ENCODE data around the gene WWP2.

Gene WWP2

DNA sequence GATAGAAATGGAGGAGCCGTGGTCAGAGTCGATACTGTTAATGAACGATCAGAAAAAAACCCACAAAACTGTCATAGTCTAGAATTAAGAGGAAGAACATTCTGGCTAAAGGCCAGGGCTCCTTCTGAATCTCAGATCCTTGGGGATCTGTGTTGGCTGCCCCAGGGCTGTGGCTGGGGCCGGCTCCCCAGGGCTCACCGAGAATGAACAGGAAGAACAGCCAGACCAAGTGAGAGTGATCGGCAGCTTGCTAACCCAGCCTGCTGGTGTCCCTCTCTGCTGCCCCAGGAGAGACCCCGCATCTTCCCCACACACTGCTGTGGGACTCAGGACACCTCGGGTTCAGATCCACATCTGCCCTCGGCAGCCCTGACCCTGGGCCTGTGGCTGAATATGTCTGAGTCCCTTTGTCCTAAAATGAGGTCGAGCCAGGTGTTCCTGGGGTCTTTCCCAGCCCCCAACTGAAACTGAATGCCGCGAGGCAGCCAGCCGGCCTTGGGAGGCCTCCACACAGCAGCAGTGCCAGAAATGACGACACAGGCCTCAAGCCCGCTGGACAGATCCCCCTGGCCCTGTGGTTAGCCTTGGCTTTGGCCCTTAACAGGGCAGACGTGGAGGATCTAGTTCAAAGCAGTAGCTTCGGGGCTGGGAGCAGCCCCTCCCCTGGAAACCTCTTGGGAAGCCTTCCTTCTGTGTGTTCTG lies 165.1 kb downstream of the WWP2 start:
- no peak for DNase-seq (ENCODE audit: low read depth)

DNA sequence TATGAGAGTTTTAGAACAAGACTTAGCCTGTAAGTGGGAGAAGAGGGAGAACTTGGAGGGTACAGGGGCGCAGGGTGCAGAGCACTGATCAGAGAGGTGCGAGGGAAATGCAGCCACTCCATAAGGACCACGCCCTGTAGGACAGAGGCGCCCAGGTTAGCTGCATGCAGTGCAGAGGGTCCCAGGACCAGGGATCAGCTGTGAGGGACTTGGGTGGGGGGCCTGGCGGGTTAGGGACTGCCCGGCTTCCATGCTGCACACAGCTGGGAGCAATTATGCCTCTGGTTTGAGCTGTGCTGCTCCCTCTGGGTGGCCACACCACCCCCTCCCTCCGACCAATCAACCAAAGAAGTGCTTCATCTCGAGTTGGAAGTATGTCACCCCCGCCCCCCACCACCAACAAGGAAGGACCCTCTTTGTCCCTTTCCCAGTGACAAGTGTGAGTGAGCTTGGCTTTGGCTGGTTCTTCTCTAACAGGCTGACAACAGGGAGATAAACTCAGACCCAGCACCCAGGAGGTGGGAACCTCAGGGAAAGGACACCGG lies 166.8 kb downstream of the WWP2 start:
- no peak for DNase-seq (ENCODE audit: low read depth)

DNA sequence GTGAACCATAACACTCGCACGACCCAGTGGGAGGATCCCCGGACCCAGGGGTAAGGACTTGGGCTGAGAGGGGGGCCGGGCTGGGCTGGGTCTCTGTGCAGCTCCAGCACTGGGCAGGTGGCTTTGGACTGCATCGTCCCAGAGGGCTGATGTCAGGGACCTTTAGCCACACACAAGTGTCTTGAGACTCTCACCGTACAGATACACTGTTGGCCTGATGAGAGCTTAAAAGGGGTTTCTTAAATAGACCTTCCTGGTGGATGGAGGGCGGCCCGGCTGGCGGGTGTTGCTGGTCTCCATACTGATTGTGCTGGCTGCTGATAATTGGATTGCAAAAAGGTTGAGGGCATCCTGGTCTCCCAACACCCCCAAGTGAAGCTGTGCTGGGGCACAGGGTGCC lies 167.3 kb downstream of the WWP2 start:
- DNase-seq (ENCODE audit: low read depth): no peak

DNA sequence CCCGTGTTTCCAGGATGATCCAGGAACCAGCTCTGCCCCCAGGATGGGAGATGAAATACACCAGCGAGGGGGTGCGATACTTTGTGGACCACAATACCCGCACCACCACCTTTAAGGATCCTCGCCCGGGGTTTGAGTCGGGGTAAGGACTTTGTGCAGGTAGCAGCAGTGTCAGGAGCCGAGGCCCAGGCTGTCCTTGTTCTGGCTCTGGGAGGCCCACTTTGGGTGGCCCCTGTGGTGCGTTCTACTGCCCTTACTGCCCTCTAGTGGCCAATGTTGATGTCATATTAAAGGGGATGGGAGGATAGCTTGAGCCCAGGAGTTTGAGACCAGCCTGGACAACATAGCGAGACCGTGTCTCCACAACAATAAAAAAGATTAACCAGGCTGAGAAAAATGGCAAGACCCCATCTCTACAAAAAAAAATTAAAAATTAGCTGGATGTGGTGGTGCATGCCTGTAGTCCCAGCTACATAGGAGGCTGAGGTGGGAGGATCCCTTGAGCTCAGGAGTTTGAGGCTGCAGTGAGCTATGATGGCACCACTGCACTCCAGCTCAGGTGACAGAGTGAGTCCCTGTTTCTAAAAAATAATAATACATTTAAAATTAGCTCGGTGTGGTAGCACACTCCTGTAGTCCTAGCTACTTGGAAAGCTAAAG lies 168.1 kb downstream of the WWP2 start:
- peak; percentile 13 for DNase-seq (ENCODE audit: low read depth)

DNA sequence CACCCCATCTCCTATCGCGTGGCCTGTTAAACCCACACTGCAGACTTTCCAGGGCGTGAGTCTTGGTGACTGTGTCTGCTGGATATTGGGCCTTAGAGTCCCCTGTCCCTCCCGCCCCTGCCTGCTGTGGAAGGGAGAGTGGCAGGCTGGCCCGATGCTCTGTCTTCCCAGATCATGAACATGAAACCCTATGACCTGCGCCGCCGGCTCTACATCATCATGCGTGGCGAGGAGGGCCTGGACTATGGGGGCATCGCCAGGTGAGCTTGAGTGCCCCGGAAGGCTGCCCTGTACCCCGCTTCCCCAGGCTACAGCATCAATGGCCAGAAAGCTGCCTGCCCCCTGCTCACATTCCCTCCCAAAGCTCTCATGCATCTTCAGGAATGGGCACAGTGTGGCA lies 169.5 kb downstream of the WWP2 start:
- DNase-seq (ENCODE audit: low read depth): no peak

DNA sequence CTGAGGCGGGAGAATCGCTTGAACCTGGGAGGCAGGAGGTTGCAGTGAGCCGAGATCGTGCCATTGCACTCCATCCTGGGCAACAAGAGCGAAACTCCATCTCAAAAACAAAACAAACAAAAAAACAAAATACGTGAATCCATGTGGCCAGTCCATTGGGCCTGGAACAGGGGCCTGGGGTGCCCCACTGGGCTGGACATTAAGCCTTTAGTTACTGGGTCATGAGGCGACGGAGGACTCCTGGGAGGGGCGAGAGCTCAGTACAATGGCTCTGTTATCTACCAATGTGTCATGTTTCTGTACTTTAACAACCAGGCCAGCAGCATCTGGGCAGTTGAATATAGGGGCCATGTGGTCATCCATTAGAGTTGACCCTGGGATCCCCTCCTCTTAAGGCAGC lies 170.1 kb downstream of the WWP2 start:
- no peak for DNase-seq (ENCODE audit: low read depth)

DNA sequence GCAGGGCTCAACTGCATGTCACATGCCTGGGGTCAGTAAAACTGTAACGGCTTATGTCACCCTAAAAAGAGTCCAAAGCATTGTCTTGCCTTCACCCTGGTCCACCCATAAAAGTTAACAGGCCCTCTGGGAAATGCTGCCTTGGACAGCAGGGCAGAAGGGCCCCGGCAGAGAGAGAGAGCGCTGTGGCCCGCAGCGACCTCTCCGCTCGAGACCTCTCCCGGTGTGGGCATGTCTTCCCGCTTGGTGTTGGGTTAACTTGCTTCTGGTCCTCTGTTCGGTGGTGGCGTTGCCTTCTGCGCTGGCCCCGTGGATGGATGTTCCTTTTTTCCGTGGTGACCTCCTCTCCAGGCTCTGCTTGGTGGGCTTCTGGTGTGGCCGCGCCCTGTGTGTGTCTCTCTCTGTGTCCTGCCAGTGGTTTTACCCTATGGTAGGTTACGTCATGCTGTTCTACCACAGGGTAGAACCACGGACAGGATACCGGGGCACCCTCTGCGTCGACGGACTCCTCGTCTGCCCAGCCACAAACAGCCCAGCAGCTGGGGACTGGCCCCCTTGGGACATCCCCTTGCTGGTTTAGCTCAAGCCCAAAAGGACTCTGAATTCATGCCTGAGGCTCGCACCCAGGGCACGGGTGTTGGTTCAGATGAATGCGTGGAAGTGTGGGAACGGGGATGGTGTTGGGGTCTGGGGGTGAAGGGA lies 170.7 kb downstream of the WWP2 start:
- no peak for DNase-seq (ENCODE audit: low read depth)

DNA sequence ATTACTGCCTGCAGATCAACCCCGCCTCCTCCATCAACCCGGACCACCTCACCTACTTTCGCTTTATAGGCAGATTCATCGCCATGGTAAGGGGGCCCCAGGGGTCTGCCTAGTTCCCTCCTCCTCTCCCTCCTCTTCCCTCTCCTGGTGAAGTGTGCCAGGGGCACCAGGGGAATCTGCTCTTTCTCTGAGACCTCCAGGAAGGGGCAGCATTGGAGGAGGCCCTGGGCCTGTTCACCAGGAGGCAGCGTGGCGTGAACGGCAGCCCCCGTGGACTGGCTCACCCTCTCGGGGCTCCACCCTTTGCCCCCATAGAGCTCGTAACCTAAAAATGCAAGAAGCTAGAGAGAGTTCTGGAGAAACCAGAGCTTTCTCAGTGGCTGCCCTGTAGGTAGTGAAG lies 171.9 kb downstream of the WWP2 start:
- no peak for DNase-seq (ENCODE audit: low read depth)

DNA sequence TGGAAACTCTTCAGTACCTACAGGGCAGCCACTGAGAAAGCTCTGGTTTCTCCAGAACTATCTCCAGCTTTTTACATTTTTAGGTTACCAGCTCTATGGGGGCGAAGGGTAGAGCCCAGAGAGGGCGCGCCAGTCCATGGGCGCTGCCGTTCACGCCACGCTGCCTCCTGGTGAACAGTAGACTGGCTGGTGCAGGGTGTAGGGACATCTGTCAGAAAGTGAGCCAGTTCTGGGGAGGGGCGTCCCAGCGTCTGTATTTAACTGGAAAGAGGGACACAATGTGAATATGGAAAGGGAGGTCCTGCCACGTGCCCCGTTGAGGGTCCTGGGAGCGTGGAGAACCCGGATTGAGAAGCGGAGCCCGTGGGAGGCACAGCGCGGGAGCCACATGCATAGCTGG lies 172.6 kb downstream of the WWP2 start:
- DNase-seq (ENCODE audit: low read depth): no peak

DNA sequence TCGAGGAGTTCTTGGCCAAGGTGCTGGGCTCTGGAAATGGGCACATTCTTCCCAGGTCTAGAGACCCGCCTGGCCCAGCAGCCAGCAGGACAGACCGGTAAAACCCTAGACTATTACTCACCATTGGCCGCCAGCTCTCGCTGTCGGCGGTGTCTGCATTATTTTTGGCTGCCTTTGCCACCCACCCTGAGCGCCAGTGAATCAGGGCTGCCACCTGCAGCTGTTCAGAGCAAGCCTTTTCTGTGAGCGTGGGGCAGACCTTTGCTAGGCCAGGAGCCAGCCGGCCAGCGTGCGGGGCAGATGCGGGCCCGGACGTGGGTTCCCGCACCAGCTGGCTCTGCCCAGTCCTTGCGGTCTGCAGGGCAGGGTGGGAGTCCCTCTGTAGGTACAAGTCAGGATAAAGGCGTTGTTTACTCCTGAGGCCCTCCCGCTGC lies 173.2 kb downstream of the WWP2 start:
- DNase-seq (ENCODE audit: low read depth): no peak

DNA sequence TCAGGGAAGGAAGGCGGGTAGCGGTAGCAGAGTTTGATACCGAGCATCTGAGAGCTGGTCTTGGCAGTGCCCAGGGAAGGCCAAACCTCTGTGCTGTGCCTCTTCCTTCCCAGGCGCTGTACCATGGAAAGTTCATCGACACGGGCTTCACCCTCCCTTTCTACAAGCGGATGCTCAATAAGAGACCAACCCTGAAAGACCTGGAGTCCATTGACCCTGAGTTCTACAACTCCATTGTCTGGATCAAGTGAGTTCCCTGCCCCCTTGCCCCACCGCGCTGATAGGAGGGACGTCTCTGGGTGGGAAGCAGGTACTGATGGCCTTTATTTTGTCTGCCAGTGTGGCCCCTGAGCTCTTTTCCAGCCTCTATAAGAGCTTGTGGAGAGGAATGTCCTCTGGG lies 173.6 kb downstream of the WWP2 start:
- no peak for DNase-seq (ENCODE audit: low read depth)

DNA sequence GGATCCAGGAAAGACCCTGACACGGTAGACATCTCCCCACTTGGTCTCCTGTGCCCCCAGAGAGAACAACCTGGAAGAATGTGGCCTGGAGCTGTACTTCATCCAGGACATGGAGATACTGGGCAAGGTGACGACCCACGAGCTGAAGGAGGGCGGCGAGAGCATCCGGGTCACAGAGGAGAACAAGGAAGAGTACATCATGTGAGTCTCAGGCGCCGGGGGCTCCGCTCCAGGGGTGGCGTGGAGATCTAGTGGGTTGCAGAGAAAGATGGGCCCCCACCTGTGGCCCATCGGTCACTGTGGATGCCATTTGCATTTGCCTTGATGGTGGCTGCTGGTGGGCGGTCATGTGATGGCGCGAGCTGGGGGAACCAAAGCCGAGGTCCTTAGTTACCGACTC lies 174.1 kb downstream of the WWP2 start:
- no peak for DNase-seq (ENCODE audit: low read depth)

DNA sequence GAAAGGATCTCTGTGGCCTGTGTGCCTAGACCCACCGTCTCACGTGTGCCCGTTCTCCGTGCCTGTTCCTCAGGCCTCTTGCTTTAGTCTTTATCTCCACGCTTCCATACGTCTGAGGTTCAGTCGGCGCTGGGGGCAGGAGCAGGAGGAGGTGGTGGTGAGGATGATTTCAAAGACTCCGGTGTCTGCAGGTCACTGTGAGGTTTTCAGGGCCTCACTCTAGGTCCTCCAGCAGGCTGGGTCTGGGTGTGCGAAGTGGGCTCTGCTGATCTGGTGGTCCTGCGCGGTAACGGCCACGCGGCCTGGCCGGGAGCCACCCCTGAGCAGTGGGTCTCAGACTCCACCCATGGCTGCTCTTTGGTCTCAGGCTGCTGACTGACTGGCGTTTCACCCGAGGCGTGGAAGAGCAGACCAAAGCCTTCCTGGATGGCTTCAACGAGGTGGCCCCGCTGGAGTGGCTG lies 174.6 kb downstream of the WWP2 start:
- no peak for DNase-seq (ENCODE audit: low read depth)

DNA sequence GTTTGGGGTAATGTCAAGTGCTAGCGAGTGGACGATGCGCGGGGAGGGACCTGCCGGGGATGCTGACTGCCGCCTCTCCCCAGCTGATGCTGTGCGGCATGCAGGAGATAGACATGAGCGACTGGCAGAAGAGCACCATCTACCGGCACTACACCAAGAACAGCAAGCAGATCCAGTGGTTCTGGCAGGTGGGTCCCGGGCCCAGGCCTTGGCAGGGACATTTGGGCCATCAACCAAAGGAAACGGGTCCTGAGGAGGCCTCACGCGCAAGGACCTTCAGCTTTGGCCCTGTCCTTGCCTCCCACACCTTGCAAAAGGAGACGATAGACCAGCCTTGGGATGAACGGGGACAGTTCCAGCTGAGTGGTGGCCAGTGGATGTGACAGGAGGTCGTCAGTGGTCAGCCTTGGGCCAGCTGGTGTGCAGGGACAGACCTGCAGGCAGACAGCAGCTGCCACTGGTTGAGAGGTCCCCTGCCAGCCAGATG lies 175.4 kb downstream of the WWP2 start:
- DNase-seq (ENCODE audit: low read depth): no peak

DNA sequence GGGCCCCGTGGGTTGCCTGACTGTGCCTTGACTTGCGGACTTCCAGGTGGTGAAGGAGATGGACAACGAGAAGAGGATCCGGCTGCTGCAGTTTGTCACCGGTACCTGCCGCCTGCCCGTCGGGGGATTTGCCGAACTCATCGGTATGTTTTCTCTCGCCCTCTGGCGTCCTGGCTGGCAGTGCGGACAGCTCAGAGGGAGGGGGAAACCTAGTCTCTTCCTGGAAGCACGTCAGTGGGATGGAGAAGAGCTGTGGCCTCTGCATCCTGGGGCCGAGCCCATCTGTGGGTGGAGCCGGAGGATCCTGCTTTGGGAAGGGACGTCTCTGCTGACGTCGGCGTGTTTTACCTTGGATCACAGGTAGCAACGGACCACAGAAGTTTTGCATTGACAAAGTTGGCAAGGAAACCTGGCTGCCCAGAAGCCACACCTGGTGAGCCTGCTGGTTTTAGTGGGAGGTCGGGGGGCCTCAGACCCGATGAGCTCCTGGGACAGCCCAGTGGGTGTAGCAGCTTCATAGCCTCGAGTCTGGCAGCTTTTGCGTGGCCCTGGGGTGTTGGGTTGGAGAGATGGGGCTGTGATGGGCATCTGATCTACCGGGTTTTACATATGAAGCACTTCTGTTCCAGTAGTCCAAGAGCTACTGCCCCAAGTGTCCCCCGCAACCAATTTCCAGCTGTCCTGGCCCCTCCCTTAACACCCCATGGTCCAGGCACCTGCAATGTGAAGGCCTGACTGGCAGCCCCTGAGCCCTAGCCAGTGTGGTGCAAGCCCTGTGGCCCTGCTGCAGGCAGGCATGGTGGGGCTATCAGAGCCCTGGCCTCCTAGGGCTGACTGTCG lies 177.1 kb downstream of the WWP2 start:
- no peak for DNase-seq (ENCODE audit: low read depth)

DNA sequence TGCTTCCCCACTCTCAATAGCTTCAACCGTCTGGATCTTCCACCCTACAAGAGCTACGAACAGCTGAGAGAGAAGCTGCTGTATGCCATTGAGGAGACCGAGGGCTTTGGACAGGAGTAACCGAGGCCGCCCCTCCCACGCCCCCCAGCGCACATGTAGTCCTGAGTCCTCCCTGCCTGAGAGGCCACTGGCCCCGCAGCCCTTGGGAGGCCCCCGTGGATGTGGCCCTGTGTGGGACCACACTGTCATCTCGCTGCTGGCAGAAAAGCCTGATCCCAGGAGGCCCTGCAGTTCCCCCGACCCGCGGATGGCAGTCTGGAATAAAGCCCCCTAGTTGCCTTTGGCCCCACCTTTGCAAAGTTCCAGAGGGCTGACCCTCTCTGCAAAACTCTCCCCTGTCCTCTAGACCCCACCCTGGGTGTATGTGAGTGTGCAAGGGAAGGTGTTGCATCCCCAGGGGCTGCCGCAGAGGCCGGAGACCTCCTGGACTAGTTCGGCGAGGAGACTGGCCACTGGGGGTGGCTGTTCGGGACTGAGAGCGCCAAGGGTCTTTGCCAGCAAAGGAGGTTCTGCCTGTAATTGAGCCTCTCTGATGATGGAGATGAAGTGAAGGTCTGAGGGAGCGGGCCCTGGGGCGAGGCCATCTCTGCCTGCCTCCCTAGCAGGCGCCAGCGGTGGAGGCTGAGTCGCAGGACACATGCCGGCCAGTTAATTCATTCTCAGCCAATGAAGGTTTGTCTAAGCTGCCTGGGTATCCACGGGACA lies 177.9 kb downstream of the WWP2 start:
- DNase-seq (ENCODE audit: low read depth): no peak

DNA sequence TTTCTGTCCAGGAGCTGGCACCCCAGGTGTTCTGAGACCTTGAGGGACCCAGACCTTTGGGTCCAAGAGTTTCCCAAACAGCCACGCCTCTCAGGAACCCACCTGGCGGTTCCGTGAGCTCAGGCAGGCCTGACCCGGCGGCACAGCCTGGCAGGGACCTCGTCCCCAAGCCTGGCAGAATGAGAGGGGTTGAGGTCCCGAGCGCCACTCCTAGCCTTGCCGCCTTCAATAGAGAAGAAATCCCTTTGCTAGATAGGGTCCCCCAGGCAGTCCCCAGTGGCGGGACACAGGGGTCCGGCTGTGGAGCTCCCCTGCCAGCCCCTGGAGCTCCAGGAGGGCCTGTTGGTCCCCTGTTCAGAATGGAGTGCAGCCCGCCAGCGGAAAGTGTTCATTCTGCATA lies 178.5 kb downstream of the WWP2 start:
- DNase-seq (ENCODE audit: low read depth): no peak

DNA sequence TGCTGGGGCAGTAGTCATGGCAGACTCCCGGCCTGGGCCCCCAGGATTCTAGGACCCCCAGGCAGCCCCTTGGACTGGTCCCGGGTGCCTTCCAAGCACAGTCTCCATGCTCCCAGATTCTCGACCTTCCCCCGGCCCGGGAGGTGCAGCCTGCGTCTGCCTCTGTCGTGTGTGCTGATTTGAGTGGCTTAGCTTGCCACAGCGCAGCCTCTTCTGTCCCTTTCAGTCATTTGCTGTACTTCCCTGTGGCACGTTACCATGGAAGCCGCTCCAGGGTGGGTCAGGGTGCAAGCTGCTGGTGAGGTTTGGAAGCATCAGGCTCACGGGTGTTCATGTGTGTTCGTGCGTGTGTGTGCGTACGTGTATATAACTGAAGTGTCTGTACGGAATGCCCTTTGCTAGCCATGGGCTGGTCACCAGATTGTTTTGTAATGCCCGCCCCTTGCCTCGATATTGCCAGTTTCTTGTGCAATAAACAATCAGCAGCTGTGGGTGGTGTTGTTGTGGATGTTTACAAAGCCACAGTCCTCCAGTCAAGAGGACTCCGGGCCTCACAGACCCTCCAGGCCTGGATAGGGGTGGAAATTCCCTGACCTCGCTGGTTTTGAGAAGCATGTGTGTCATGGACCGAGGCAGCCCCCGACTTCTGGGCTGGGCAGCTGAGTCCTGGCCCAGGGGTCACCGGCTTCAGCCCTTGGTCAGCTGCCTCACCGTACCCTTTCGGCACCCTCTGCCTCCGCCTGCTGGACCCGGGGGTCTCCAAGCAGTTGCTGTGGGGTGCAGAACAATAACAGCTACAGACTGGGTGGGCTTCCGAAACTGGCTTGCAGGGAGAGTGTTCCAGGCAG lies 179.3 kb downstream of the WWP2 start:
- no peak for DNase-seq (ENCODE audit: low read depth)

DNA sequence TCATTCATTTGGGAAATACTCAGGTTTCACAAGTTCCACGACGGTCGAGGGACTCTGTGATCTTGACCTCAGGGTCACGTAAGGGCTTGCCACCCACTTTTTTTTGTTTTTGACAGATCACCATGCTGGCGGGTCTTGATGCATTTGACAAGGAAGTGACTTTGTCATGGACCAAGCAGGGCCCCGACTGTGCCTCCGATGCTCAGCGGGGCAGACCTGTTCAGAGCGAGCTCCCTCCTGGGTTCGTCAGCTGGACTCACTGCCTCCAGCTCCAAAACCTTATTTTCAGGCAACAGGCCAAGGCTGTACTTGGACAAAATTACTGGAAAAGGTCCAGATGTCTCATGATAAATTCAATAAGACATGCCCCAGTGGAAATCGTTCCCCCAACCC lies 180.0 kb downstream of the WWP2 start:
- no peak for DNase-seq (ENCODE audit: low read depth)

DNA sequence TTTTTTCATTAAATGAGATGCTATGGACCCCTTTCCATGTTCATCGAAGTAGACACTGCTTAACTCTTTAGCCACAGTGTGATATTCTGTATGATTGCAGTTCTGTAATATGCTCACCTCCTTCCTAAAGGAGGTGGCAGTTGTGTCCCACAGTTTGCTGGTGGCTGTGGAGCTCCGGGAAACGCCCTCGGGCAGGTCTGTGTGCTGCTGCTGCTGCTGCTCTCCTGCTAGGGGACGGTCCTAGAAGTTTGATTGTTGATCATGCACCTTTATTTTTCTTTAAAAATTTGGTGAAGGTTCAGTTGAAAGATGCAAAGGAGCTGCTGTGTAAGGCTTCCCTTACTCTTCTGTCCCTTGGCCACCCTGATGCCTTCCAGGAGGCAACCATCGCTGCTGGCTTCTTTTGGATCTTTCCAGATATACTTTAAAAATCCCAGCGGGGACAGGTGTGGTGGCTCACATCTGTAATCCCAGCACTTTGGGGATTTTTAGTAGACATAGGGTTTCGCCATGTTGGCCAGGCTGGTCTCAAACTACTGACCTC lies 180.6 kb downstream of the WWP2 start:
- no peak for DNase-seq (ENCODE audit: low read depth)
